Measurements from ENCODE around the gene PRDM2.

- no peak for TF ChIP-seq ZNF580 (tag by site-specific recombination; IDR thresholded peaks at IDR 0.05)
- TF ChIP-seq CTCF (tag by site-specific recombination; IDR thresholded peaks at IDR 0.05), result no peak
- no peak for TF ChIP-seq ZNF292 (tag by site-specific recombination; IDR thresholded peaks at IDR 0.05; ENCODE audit: borderline replicate concordance, low read depth)
- TF ChIP-seq ZNF558 (tag by site-specific recombination; IDR thresholded peaks at IDR 0.05), result no peak
- no peak for TF ChIP-seq ZNF513 (tag by site-specific recombination; IDR thresholded peaks at IDR 0.05)
- TF ChIP-seq GLI2 (tag by site-specific recombination; IDR thresholded peaks at IDR 0.05; ENCODE audit: borderline replicate concordance, low read depth), result no peak
- TF ChIP-seq REST (tag by site-specific recombination; IDR thresholded peaks at IDR 0.05), result no peak
- TF ChIP-seq ZNF302 (tag by site-specific recombination; IDR thresholded peaks at IDR 0.05; ENCODE audit: low read depth), result no peak
- TF ChIP-seq ZNF449 (tag by site-specific recombination; IDR thresholded peaks at IDR 0.05), result no peak
- TF ChIP-seq ZBTB10 (tag by site-specific recombination; IDR thresholded peaks at IDR 0.05), result no peak
- no peak for TF ChIP-seq ZNF37A (tag by site-specific recombination; IDR thresholded peaks at IDR 0.05)
- TF ChIP-seq ZNF747 (tag by site-specific recombination; IDR thresholded peaks at IDR 0.05), result no peak
- TF ChIP-seq ZSCAN18 (tag by site-specific recombination; IDR thresholded peaks at IDR 0.05), result no peak
- no peak for TF ChIP-seq ZNF266 (tag by site-specific recombination; IDR thresholded peaks at IDR 0.05; ENCODE audit: low read depth)
Observed at GRCh38 chr1:13764588-13765332, 64.8 kb downstream of the PRDM2 start.

All from HEK293 (cell line).